Activated naive CD4-positive, alpha-beta T cell treated with anti-CD3 and anti-CD28 coated beads, Interleukin-2, amount 50 U/mL, for 24 hours (primary cell): Measurements from ENCODE around the gene ARAP1.

ENCODE experiments used
- H3K27ac Mint-ChIP-seq: one replicate; pipeline ENCODE4 v1.8.0; 2021; ENCODE audit warnings: mild to moderate bottlenecking, mixed read lengths
- H3K27me3 Mint-ChIP-seq: one replicate; pipeline ENCODE4 v1.8.0; 2021; ENCODE audit warnings: mixed read lengths
- H3K36me3 Mint-ChIP-seq: one replicate; pipeline ENCODE4 v1.8.0; 2021; ENCODE audit warnings: mixed read lengths
- H3K4me1 Mint-ChIP-seq: one replicate; pipeline ENCODE4 v1.8.0; 2021; ENCODE audit warnings: mixed read lengths
- H3K4me3 Mint-ChIP-seq: one replicate; pipeline ENCODE4 v1.8.0; 2021; ENCODE audit warnings: mild to moderate bottlenecking, mixed read lengths
- H3K9me3 Mint-ChIP-seq: one replicate; pipeline ENCODE4 v1.8.0; 2021; ENCODE audit warnings: mixed read lengths

ARAP1 gene

GRCh38 chr11:72702096-72702495, 50.1 kb downstream of the ARAP1 start:
- Mint-ChIP-seq H3K36me3 (peaks cover 15% of the 10 kb centered on the region), H3K4me3 (no peak overlapping the region), H3K4me1 (no peaks in the 10 kb centered on the region), H3K9me3 (no peaks in the 10 kb centered on the region), H3K27ac (no peak overlapping the region), H3K27me3 (no peaks in the 10 kb centered on the region)

DNA sequence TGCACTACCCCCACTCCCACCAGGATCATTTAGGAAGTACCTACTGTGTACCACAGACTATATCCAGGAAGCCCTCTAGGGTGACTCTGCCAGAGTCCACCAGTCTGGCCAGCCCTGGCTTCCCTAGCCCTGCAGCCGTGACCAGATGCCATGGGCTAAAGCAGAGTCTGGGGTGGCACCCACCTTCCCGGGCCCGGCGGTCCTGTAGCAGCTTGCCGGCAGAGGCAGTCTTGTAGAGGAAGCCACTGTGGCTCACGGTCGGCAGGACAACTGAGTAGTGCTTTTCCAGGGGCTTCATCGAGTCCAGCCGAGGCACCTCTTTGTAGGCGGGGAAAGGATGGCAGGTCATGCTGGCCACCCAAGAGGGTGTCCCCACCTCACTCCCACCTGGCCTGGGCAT, 50.7 kb downstream of the ARAP1 start:
- Mint-ChIP-seq H3K27me3 (no peaks in the 10 kb centered on the region), H3K36me3 (peaks cover 13% of the 10 kb centered on the region), H3K27ac (no peak overlapping the region)

GRCh38 chr11:72700146-72700545, 52.1 kb downstream of the ARAP1 start:
- no peak overlapping the region for H3K4me3 Mint-ChIP-seq
- H3K36me3 Mint-ChIP-seq: peaks cover 7% of the 10 kb centered on the region
- H3K4me1 Mint-ChIP-seq: no peaks in the 10 kb centered on the region
- H3K27ac Mint-ChIP-seq: peak overlapping the region; percentile 59
- no peaks in the 10 kb centered on the region for H3K9me3 Mint-ChIP-seq
- H3K27me3 Mint-ChIP-seq: no peaks in the 10 kb centered on the region

More for the DNA sequence above, 50.7 kb downstream of the ARAP1 start:
- Mint-ChIP-seq H3K4me3 (no peak overlapping the region), H3K4me1 (no peaks in the 10 kb centered on the region), H3K9me3 (no peaks in the 10 kb centered on the region)

- no peak overlapping the region for H3K27ac Mint-ChIP-seq
- no peak overlapping the region for H3K4me3 Mint-ChIP-seq
- peaks cover 7% of the 10 kb centered on the region for H3K36me3 Mint-ChIP-seq
- H3K4me1 Mint-ChIP-seq: no peaks in the 10 kb centered on the region
- H3K9me3 Mint-ChIP-seq: no peaks in the 10 kb centered on the region
- H3K27me3 Mint-ChIP-seq: no peaks in the 10 kb centered on the region
Observed at GRCh38 chr11:72697814-72698213, 54.4 kb downstream of the ARAP1 start.

DNA sequence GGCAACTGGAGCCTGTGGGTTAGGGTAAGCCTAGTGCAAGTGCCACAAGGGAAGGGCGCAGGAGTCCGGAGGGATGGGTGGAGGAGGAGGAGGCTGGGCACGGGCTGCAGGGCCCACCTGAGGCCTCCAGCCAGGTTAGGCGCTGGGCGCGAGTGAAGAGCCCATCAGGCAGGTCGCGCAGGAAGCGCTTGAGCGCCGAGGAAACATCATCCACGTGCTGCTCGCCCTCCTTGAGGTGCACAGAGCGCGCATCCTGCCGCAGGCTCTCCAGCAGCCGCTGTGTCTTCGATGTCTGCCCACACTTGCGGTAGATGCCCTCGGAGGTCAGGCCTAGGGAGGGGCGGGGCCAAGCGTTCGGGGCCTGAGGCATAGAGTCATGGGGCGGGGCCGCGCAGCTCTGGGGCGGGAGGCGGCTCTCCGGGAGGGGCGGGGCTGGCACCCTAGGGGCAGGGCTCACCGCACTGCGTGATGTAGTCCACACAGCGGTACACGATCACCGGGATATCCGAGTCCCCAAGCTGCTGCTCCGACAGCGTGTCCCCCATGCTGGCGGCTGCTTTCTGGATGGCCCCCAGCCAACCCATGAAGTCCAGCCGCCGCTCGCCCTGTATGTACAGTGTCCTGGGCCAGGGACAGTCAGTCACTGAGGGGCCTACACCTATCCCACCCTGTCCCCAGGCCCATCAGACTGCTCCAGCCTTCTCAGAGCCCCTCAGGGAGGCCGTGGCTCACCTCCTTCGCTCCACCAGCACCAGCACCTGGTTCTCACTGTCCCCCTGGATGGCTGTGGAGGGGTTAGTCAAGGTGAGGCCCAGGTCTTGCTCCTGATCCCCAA, 55.1 kb downstream of the ARAP1 start:
- H3K27me3 Mint-ChIP-seq: no peaks in the 10 kb centered on the region
- no peaks in the 10 kb centered on the region for H3K4me1 Mint-ChIP-seq
- no peaks in the 10 kb centered on the region for H3K9me3 Mint-ChIP-seq
- no peak overlapping the region for H3K4me3 Mint-ChIP-seq
- no peak overlapping the region for H3K27ac Mint-ChIP-seq
- H3K36me3 Mint-ChIP-seq: peaks cover 7% of the 10 kb centered on the region

DNA sequence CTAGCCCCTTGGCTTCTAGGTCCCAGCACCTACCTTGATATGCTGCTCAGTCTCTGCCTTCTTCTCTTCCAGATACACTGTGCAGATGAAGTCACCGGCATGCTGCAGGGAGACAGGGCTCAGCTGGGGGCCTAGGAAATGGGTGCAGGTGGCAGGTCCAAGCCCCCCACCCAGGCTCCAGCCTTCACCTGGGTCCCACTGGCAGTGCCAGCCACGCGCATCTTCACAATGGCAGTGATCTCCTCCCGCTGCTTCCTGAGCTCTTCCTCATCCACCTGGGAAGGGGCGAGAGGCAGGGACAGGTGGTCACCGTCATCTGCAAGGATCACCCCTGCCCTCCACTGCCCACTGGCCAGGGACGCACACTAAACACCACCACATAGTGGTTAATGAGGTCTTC, 56.9 kb downstream of the ARAP1 start:
- Mint-ChIP-seq H3K27me3 (no peaks in the 10 kb centered on the region), H3K4me3 (no peak overlapping the region), H3K9me3 (no peaks in the 10 kb centered on the region), H3K27ac (no peak overlapping the region), H3K36me3 (peaks cover 5% of the 10 kb centered on the region), H3K4me1 (no peaks in the 10 kb centered on the region)

- Mint-ChIP-seq H3K27ac (no peak overlapping the region), H3K4me3 (no peak overlapping the region), H3K4me1 (no peaks in the 10 kb centered on the region), H3K9me3 (no peaks in the 10 kb centered on the region), H3K27me3 (no peaks in the 10 kb centered on the region), H3K36me3 (peaks cover 7% of the 10 kb centered on the region)
Observed at GRCh38 chr11:72693271-72693968, 58.8 kb downstream of the ARAP1 start.

- Mint-ChIP-seq H3K4me3 (no peak overlapping the region), H3K27ac (no peak overlapping the region), H3K27me3 (no peaks in the 10 kb centered on the region), H3K36me3 (peaks cover 7% of the 10 kb centered on the region), H3K9me3 (no peaks in the 10 kb centered on the region), H3K4me1 (no peaks in the 10 kb centered on the region)
Observed at GRCh38 chr11:72692498-72693237, 59.5 kb downstream of the ARAP1 start.

DNA sequence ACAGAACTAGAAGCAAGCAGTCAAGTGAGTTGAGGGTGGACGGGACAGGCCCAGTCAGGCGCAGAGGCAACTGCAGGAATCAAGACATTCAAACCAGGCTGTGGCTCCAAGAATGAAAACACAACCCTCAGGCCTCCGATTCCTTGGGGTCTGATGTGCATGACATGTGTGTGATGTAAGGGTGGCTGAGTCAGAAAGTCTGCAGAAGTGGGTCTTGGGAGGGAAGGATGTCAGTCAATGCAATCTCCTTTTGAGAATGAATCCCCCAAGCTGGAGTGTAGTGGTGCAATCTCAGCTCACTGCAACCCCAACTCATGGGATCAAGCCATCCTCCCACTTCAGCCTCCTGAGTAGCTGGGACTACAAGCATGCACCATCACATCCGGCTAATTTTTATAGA, 62.0 kb downstream of the ARAP1 start:
- Mint-ChIP-seq H3K9me3 (no peaks in the 10 kb centered on the region), H3K27ac (no peak overlapping the region), H3K27me3 (no peaks in the 10 kb centered on the region), H3K4me1 (peaks cover 15% of the 10 kb centered on the region), H3K4me3 (no peak overlapping the region), H3K36me3 (peaks cover 5% of the 10 kb centered on the region)

DNA sequence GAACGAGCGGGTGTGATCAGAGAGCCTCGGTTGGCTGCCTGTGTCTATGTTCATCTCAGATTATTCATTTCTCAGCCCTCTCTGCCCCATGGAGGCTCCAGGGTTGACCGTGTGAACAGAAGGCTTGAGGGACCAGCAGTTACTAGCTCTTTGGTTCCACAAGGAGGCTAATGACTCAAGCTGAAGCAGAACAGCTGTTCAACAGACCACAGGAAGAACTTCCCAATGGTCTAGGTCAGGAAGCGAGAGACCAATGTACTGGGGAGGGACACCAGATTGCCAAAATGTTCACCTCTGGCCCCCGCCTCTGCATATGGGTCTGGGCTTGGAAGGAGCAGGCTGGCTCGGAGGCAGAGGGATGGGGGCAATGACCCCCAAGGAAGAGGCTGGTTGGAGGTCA, 63.3 kb downstream of the ARAP1 start:
- no peaks in the 10 kb centered on the region for H3K27me3 Mint-ChIP-seq
- H3K4me3 Mint-ChIP-seq: no peak overlapping the region
- H3K9me3 Mint-ChIP-seq: no peaks in the 10 kb centered on the region
- H3K36me3 Mint-ChIP-seq: peaks cover 2% of the 10 kb centered on the region
- peak overlapping the region; percentile 70 for H3K27ac Mint-ChIP-seq
- peaks cover 18% of the 10 kb centered on the region for H3K4me1 Mint-ChIP-seq

DNA sequence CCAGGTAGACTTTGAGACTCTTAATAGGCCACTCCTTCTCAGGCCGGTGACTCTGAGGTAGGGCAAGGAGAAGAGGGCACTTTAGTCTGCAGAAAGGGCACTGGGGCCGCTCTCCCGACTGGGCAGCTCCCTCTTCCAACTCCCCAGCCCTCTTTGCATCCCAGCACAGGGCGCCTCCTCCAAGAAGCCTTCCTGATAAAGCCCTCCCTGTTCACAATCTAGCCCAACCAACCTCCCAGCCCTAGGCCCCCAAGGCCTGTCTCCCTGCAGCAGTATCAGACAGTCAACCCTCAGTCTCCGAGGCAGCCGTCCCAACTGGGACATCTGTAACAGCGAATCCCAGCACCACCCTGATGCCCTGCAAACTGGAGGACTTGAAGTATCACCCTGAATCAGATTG, 63.7 kb downstream of the ARAP1 start:
- Mint-ChIP-seq H3K4me3 (no peak overlapping the region), H3K27me3 (no peaks in the 10 kb centered on the region), H3K36me3 (peaks cover 2% of the 10 kb centered on the region), H3K4me1 (peaks cover 22% of the 10 kb centered on the region), H3K27ac (peak overlapping the region; percentile 77), H3K9me3 (no peaks in the 10 kb centered on the region)

GRCh38 chr11:72687326-72687725, 64.9 kb downstream of the ARAP1 start:
- H3K36me3 Mint-ChIP-seq: peaks cover 2% of the 10 kb centered on the region
- H3K4me3 Mint-ChIP-seq: no peak overlapping the region
- peaks cover 22% of the 10 kb centered on the region for H3K4me1 Mint-ChIP-seq
- H3K9me3 Mint-ChIP-seq: no peaks in the 10 kb centered on the region
- H3K27ac Mint-ChIP-seq: no peak overlapping the region
- no peaks in the 10 kb centered on the region for H3K27me3 Mint-ChIP-seq

DNA sequence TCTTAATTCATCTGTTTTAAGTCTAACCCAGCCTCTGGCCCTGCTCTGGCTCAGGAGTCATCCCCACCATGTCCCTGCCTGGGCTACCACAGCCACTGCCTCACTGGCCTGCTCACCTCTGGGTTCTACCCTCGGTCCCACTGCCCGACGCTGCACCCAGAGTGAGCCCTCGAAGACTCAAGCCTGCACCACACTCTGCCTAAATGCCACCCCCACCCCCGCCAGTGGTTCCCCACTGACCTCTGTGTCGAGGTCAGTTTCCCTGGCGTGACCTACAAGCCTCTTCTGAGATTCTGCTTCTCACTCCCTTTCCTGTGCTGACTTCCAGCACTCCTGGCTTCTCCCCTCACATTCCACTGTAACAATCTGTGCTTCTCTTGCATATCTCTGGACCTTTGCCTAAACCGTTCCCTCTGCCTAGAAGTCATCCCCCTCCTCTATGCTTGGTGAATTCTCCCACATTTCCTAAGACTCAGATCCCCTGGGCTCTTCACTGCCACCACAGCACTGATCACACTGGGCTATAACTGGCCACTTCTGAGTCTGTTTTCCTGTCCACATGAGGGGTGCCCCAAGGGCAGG, 65.5 kb downstream of the ARAP1 start:
- Mint-ChIP-seq H3K4me1 (peaks cover 22% of the 10 kb centered on the region), H3K4me3 (peak overlapping the region; percentile 11), H3K36me3 (peaks cover 2% of the 10 kb centered on the region), H3K9me3 (no peaks in the 10 kb centered on the region), H3K27me3 (no peaks in the 10 kb centered on the region), H3K27ac (peak overlapping the region; percentile 96)

DNA sequence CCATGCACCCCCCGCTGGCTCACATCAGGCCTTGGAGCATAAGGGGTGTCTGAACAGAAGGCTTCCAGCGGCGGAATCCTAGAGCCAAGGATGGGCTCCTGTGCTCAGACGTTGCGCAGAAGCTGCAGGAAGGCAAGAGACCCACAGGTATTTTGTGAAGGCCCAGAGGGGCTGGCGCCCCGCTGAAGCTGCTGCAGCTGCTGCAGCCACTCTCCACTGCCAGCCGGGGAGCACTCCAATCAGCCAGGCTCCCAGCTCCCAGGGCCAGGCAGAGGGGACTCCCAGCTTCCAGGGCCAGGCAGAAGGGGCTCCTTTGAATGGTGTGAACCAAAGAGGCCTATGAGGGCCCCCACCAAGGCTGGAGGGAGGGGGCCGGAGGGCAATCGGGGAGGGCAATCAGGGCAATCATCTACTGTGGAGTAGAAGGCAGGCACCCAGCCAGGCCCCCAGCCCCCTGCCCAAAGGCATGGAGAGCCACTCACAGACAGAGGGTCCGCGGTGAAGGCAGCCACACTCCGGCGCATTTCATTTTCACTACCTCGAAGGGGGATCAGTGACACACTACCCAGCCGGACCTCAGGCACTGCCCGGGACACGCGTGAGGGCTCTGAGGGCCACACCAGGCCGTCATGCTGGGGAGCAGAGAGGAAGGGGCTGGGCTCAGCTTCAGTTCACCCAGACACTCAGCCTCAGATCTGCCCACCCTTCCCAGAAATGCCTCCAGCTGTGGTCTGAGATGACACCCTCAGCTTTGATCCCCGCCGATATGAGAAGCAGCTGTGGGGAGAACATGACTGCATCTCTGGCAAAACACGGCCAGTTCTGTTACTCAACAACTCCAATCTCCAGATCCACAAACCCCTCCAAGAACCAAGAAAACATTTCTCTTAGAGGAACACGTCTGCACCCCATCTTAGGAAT, 66.4 kb downstream of the ARAP1 start:
- H3K4me1 Mint-ChIP-seq: peaks cover 22% of the 10 kb centered on the region
- no peaks in the 10 kb centered on the region for H3K27me3 Mint-ChIP-seq
- H3K4me3 Mint-ChIP-seq: no peak overlapping the region
- H3K27ac Mint-ChIP-seq: peak overlapping the region; percentile 96
- no peaks in the 10 kb centered on the region for H3K9me3 Mint-ChIP-seq
- peaks cover 2% of the 10 kb centered on the region for H3K36me3 Mint-ChIP-seq
